ENCODE results near the gene CAMK2B. TPM values are rescaled to one million over a fixed set of nuclear protein-coding genes. Genes with fewer than 3 reads are reported as not detected.

The CAMK2B gene
- total RNA-seq, 1 donor from 2014 or later: 0.17 TPM

GRCh38 chr7:44286618-44287487 is 38.5 kb downstream of the CAMK2B start:
- no peak for DNase-seq

GRCh38 chr7:44286182-44286617 is 39.2 kb downstream of the CAMK2B start:
- DNase-seq: no peak

- DNase-seq: no peak
These were observed 39.8 kb downstream of the CAMK2B start for GRCh38 chr7:44285561-44285960.

GRCh38 chr7:44284881-44285541 is 40.4 kb downstream of the CAMK2B start:
- no peak for DNase-seq

- DNase-seq: no peak
These were observed 41.2 kb downstream of the CAMK2B start for GRCh38 chr7:44284216-44284615.

- DNase-seq: no peak
These were observed 41.8 kb downstream of the CAMK2B start for GRCh38 chr7:44283381-44284211.

GRCh38 chr7:44282601-44283171 is 42.7 kb downstream of the CAMK2B start:
- DNase-seq: no peak

- no peak for DNase-seq
These were observed 43.4 kb downstream of the CAMK2B start for GRCh38 chr7:44281811-44282600.

- DNase-seq: no peak
These were observed 44.2 kb downstream of the CAMK2B start for GRCh38 chr7:44280993-44281721.

GRCh38 chr7:44280636-44280992 is 44.8 kb downstream of the CAMK2B start:
- no peak for DNase-seq

GRCh38 chr7:44279731-44280505 is 45.5 kb downstream of the CAMK2B start:
- DNase-seq: no peak

- no peak for DNase-seq
These were observed 46.1 kb downstream of the CAMK2B start for GRCh38 chr7:44279286-44279685.

GRCh38 chr7:44278451-44279161 is 46.8 kb downstream of the CAMK2B start:
- DNase-seq: no peak

GRCh38 chr7:44277851-44278250 is 47.5 kb downstream of the CAMK2B start:
- DNase-seq: no peak

GRCh38 chr7:44277391-44277790 is 48.0 kb downstream of the CAMK2B start:
- no peak for DNase-seq

GRCh38 chr7:44276571-44277221 is 48.7 kb downstream of the CAMK2B start:
- DNase-seq: no peak

GRCh38 chr7:44275957-44276570 is 49.3 kb downstream of the CAMK2B start:
- peak; percentile 9 for DNase-seq

GRCh38 chr7:44275146-44275545 is 50.2 kb downstream of the CAMK2B start:
- DNase-seq: no peak

GRCh38 chr7:44274623-44274975 is 50.8 kb downstream of the CAMK2B start:
- no peak for DNase-seq
